GM23338 (cell line): ENCODE measurements around the gene ZMYND11.

Source experiments
- CREB1 ChIP-seq: fragments of 250-450 bp; sonication (Bioruptor Pico); IDR thresholded peaks from 2 replicates; pipeline ENCODE4 v1.5.0; 2020; ENCODE audit warnings: low read depth, mild to moderate bottlenecking, moderate library complexity
- CTCF ChIP-seq, 2 experiments: fragments of 200-600 bp in 1 of 2; sonication (generic) in 1 of 2; conservative IDR thresholded peaks; 2 replicates each; pipeline versions ENCODE4 v1.5.1 to v1.6.1; 2016 to 2017; ENCODE audit warnings: antibody characterized with exemption in 2 of 2, low read depth in 2 of 2, mild to moderate bottlenecking in 2 of 2, moderate library complexity in 1 of 2
- EZH2 ChIP-seq: fragments of 200-600 bp; sonication (generic); IDR thresholded peaks from one replicate; pipeline ENCODE4 v1.8.0; 2017; ENCODE audit warnings: antibody characterized with exemption, mild to moderate bottlenecking, low read depth; ENCODE audit not compliant: unreplicated experiment
- EZH2phosphoT487 ChIP-seq: fragments of 200-600 bp; sonication (generic); IDR thresholded peaks from one replicate; pipeline ENCODE4 v1.8.1; 2018; ENCODE audit warnings: antibody characterized with exemption; ENCODE audit not compliant: unreplicated experiment
- JUNB ChIP-seq: IDR thresholded peaks from one replicate; pipeline ENCODE4 v1.6.1; 2016; ENCODE audit warnings: antibody characterized with exemption; ENCODE audit not compliant: unreplicated experiment
- NANOG ChIP-seq: IDR thresholded peaks from 2 replicates; pipeline ENCODE4 v1.6.1; 2016; ENCODE audit warnings: antibody characterized with exemption, borderline replicate concordance
- POLR2AphosphoS5 ChIP-seq: IDR thresholded peaks from 2 replicates; pipeline ENCODE4 v1.6.1; 2016; ENCODE audit warnings: antibody characterized with exemption, low read depth
- REST ChIP-seq: IDR thresholded peaks from one replicate; pipeline ENCODE4 v1.6.1; 2018; ENCODE audit warnings: antibody characterized with exemption; ENCODE audit not compliant: unreplicated experiment
- STAT1 ChIP-seq: IDR thresholded peaks from one replicate; pipeline ENCODE4 v1.6.1; 2016; ENCODE audit warnings: antibody characterized with exemption; ENCODE audit not compliant: unreplicated experiment
- ZNF114 ChIP-seq: fragments of 250-450 bp; sonication (Bioruptor Pico); IDR thresholded peaks from 2 replicates; pipeline ENCODE4 v1.5.0; 2020; ENCODE audit warnings: mild to moderate bottlenecking, moderate library complexity
- ZNF331 ChIP-seq: fragments of 250-450 bp; sonication (Bioruptor Pico); IDR thresholded peaks from 2 replicates; pipeline ENCODE4 v1.5.0; 2020; ENCODE audit warnings: low read depth, mild to moderate bottlenecking, moderate library complexity
- ZNF462 ChIP-seq: fragments of 250-450 bp; sonication (Bioruptor Pico); IDR thresholded peaks from 2 replicates; pipeline ENCODE4 v1.5.0; 2020; ENCODE audit warnings: mild to moderate bottlenecking, moderate library complexity
- TF ChIP-seq, protein P1 (sequence below): IDR thresholded peaks from 2 replicates; pipeline ENCODE4 v1.6.1; 2016; ENCODE audit warnings: antibody characterized with exemption

GRCh38 chr10:124874-125273 lies 10.4 kb upstream of the ZMYND11 start:
- TF ChIP-seq JUNB (no peak), CTCF (conservative IDR thresholded peaks at IDR 0.05; ENCODE audit: low read depth in 2 of 2) (no peak), POLR2AphosphoS5 (no peak), REST (no peak), EZH2 (no peak), ZNF114 (no peak), EZH2phosphoT487 (no peak), CREB1 (CRISPR knock-in tag) (no peak), NANOG (no peak), ZNF462 (CRISPR knock-in tag) (no peak), ZNF331 (CRISPR knock-in tag) (no peak), STAT1 (no peak)
- TF ChIP-seq, protein P1, sequence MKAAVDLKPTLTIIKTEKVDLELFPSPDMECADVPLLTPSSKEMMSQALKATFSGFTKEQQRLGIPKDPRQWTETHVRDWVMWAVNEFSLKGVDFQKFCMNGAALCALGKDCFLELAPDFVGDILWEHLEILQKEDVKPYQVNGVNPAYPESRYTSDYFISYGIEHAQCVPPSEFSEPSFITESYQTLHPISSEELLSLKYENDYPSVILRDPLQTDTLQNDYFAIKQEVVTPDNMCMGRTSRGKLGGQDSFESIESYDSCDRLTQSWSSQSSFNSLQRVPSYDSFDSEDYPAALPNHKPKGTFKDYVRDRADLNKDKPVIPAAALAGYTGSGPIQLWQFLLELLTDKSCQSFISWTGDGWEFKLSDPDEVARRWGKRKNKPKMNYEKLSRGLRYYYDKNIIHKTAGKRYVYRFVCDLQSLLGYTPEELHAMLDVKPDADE = no peak
